Thymus (tissue), 11 donors: Measurements from ENCODE around the gene CORO1C. TPM values are rescaled to one million over a fixed set of nuclear protein-coding genes. Genes with fewer than 3 reads are reported as not detected.
A peak's percentile ranks its signal among the peaks of the same experiment; 100 is the strongest.
"Not testable (repeated sequence)": the region's sequence is repeated elsewhere in the genome, so short reads cannot be mapped to it uniquely, and the experiment has no call there.

ENCODE experiments used
- DNase-seq, 9 donors: peaks; one replicate each; pipeline ENCODE4 v3.0.0-alpha.2; 2013; ENCODE audit warnings: low spot score in 9 of 9, low read depth in 6 of 9, missing footprints in 1 of 9
- H3K27ac ChIP-seq, 2 donors: one replicate each; pipeline ENCODE4 v1.5.1; 2013; ENCODE audit warnings: control low read depth in 1 of 2, low read depth in 1 of 2, low read length in 1 of 2, mild to moderate bottlenecking in 1 of 2, moderate library complexity in 1 of 2
- H3K27me3 ChIP-seq, 2 donors: one replicate each; pipeline ENCODE4 v1.5.1; 2013; ENCODE audit warnings: low read length in 1 of 2; ENCODE audit not compliant: control insufficient read depth in 2 of 2, insufficient read depth in 1 of 2
- H3K36me3 ChIP-seq, 2 donors: one replicate each; pipeline ENCODE4 v1.5.1; 2013; ENCODE audit warnings: low read length in 1 of 2, mild to moderate bottlenecking in 1 of 2, moderate library complexity in 1 of 2; ENCODE audit not compliant: control insufficient read depth in 2 of 2, insufficient read depth in 2 of 2
- H3K4me1 ChIP-seq, 2 donors: one replicate each; pipeline ENCODE4 v1.5.1; 2013; ENCODE audit warnings: low read length in 2 of 2; ENCODE audit not compliant: control insufficient read depth in 2 of 2, insufficient read depth in 2 of 2
- H3K4me3 ChIP-seq, 2 donors: one replicate each; pipeline ENCODE4 v1.5.1; 2013; ENCODE audit warnings: low read length in 2 of 2, control low read depth in 1 of 2, mild to moderate bottlenecking in 1 of 2
- H3K9me3 ChIP-seq, 2 donors: one replicate each; pipeline ENCODE4 v1.5.1; 2013; ENCODE audit warnings: low read length in 1 of 2, mild to moderate bottlenecking in 1 of 2; ENCODE audit not compliant: control insufficient read depth in 2 of 2, insufficient read depth in 1 of 2
- WGBS: extraction: QIAGEN DNeasy Blood & Tissue Kit; methylation state at CpG from one replicate; pipeline ENCODE4 v1.1.7; 2013; 5-methylcytosine and 5-hydroxymethylcytosine counted together
- polyA plus RNA-seq: library from polyadenylated mRNA; stranded (reverse); fragments of 200-250 nt; gene quantifications from one replicate; pipeline ENCODE4 v1.2.3, GENCODE V29; 2013
- total RNA-seq: library from RNA; stranded (reverse); fragments of 120-200 nt; gene quantifications from one replicate; pipeline ENCODE4 v1.2.4, GENCODE V29; 2013
- donor health status: healthy.

The CORO1C gene
- total and polyA plus RNA-seq, 2 donors: 24.6 to 35.4 TPM

DNA sequence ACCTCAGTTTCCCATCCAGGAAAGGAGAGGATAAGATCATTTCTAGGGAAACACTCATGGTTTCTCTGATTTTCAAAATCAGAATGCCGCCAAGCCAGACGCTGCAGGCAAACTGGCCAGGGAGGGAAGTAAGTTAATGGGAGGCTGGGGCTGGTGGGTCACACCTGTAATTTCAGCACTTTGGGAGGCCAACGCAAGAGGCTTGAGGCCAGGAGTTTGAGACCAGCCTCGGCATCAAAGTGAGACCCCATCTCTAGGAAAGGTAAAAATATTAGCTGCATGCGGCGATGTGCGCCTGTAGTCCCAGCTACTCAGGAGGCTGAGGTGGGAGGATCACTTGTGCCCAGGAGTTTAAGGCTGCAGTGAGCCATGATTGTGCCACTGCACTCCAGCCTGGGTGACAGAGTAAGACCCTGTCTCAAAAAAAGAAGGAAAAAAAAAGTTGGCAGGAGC lies 98.2 kb downstream of the CORO1C start:
- no peak for DNase-seq
- WGBS: 77% methylated on average over 7 of the region's 7 CpGs
- Histone ChIP-seq H3K27me3 (no peaks in the 10 kb centered on the region), H3K4me3 (peak overlapping the region; percentile 44 to 49), H3K27ac (peak overlapping the region; percentile 79 to 84), H3K9me3 (peaks cover 0 to 6% of the 10 kb centered on the region in 2 donors), H3K4me1 (peaks cover 76 to 100% of the 10 kb centered on the region in 2 donors), H3K36me3 (peaks cover 0 to 6% of the 10 kb centered on the region in 2 donors)

GRCh38 chr12:108631261-108631660 lies 100.1 kb downstream of the CORO1C start:
- H3K27me3 ChIP-seq, DNase-seq, H3K27ac ChIP-seq, H3K36me3 ChIP-seq, H3K9me3 ChIP-seq: not testable (repeated sequence)
- Histone ChIP-seq H3K4me3 (peak overlapping the region; percentile 44 to 49), H3K4me1 (peaks cover 67 to 96% of the 10 kb centered on the region in 2 donors)
- 96% methylated on average over 4 of the region's 4 CpGs for WGBS

DNA sequence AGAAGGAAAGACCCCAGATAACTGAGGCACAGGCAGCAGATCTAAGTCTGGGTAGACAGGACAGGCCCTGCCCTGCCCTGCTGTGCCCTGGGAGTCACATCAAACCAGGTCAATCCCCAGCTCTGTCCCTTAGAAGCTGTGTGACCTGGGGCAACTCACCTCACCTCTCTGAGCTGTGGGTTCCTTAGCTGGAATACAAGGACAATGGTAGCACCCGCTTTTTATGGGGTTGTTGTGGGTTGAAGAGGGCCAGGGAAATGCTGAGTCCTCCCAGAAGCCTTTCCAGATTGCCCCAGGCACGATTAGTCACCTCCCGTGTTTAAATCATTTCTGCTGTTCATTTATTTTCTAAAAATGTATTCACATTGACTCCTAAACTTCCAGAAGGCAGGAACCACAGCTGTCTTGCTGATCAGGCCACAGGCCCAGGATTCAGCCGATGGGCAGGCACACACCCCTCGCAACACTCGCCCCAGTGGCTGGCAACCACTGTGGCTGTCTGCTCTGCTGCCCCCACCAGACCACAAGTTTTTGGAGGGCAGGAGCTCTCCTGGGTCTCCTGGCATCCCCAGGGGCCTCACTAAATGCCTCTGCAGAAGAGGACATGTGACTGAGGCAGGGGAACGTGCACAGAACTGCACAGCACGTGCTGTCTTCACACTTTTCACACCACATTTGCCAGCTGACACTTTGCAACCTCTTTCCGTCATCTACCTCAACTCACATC lies 100.7 kb downstream of the CORO1C start:
- Histone ChIP-seq H3K4me1 (peaks cover 61 to 90% of the 10 kb centered on the region in 2 donors), H3K4me3 (no peak overlapping the region), H3K27me3 (no peaks in the 10 kb centered on the region), H3K36me3 (peaks cover 6 to 8% of the 10 kb centered on the region in 2 donors), H3K9me3 (peaks cover 0 to 6% of the 10 kb centered on the region in 2 donors), H3K27ac (peak overlapping the region; percentile 53 to 83)
- no peak for DNase-seq
- WGBS: 65% methylated on average over 9 of the region's 9 CpGs

GRCh38 chr12:108629824-108630476 lies 101.4 kb downstream of the CORO1C start:
- Histone ChIP-seq H3K27me3 (no peaks in the 10 kb centered on the region), H3K27ac (peak overlapping the region; percentile 59 to 83), H3K9me3 (peaks cover 0 to 6% of the 10 kb centered on the region in 2 donors), H3K36me3 (peaks cover 6 to 8% of the 10 kb centered on the region in 2 donors), H3K4me3 (no peak overlapping the region), H3K4me1 (peaks cover 57 to 83% of the 10 kb centered on the region in 2 donors)
- 85% methylated on average over 17 of the region's 17 CpGs for WGBS
- DNase-seq: peak in 1 of 9 donors; percentile 48

DNA sequence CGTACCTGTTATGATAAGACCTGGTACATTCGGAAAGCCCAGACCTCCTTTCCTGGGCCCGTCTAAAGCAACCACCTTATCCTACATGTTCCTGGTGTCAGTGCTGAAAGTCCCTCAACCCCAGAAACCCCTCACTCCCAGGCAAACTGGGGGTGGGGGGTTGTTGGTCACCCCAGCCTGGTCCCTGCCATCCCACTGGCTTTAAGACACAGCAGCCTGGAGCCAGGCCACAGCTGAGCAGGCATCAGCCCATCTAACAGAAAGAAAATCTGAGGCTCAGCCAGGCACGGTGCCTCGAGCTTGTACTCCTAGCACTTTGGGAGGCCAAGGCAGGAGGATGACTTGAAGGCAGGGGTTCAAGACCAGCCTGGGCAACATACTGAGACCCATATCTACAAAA lies 102.2 kb downstream of the CORO1C start:
- H3K27me3 ChIP-seq: no peaks in the 10 kb centered on the region
- H3K9me3 ChIP-seq: peaks cover 0 to 6% of the 10 kb centered on the region in 2 donors
- no peak overlapping the region for H3K4me3 ChIP-seq
- DNase-seq: no peak
- WGBS: 81% methylated on average over 5 of the region's 5 CpGs
- H3K36me3 ChIP-seq: peaks cover 7 to 9% of the 10 kb centered on the region in 2 donors
- H3K4me1 ChIP-seq: peaks cover 50 to 75% of the 10 kb centered on the region in 2 donors
- peak overlapping the region; percentile 83 to 88 for H3K27ac ChIP-seq

DNA sequence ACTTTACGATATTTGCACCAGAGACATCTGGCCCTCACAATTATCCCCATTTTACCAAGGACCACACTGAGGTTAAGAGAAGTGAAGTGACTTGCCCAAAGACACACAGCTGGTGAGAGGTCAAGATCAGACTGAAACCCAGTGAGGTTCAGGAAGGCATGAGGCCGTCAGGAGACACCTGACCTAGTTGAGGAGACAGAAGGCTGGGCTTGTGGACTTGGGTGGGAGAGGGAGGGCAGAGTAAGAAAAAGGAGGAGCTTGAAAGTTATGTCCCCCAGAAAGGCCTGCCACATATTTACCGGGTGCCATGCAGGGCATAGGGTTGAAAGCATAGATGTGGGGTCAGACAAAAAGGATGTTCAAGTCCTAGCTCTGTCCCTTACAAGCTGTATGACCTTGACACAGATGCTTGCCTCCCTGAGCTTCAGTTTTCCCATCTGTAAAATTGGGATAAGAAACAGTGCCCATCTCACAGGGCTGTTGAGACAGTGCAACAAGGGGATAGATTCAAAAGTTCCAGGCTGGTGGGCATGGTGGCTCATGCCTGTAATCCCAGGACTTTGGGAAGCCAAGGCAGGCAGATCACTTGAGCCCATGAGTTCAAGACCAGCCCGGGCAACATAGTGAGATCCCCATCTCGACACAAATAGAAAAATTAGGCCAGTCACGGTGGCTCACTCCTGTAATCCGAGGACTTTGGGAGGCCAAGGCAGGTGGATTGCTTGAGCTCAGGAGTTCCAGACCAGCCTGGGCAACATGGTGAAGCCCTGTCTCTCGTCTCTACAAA lies 104.0 kb downstream of the CORO1C start:
- H3K4me1 ChIP-seq: peaks cover 40 to 57% of the 10 kb centered on the region in 2 donors
- DNase-seq: no peak
- 94% methylated on average over 8 of the region's 8 CpGs for WGBS
- no peaks in the 10 kb centered on the region for H3K27me3 ChIP-seq
- H3K27ac ChIP-seq: no peak overlapping the region
- no peak overlapping the region for H3K4me3 ChIP-seq
- H3K9me3 ChIP-seq: peaks cover 0 to 12% of the 10 kb centered on the region in 2 donors
- peaks cover 25 to 27% of the 10 kb centered on the region in 2 donors for H3K36me3 ChIP-seq

DNA sequence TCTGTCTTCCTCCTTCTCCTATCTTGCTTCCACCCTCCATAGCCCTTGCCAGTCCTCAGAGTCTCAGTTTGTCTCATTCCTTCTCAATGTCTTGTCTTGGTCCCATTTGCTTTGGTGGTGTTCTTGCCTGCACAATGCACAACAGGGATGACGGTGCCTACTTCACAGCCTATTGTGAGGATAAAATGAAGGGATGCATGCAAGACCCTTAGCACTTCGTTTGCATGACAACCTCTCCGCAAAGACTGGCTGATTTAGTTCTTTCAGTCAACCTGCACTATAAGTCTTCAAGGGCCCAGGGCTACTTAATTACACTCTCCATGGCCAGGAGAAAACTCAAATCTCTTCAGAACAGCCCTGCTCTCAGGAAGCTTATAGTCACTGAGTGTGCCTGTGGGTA lies 106.1 kb downstream of the CORO1C start:
- 95% methylated on average over 3 of the region's 3 CpGs for WGBS
- Histone ChIP-seq H3K27me3 (no peaks in the 10 kb centered on the region), H3K27ac (no peak overlapping the region), H3K36me3 (peaks cover 29 to 39% of the 10 kb centered on the region in 2 donors), H3K4me3 (no peak overlapping the region), H3K9me3 (peaks cover 0 to 10% of the 10 kb centered on the region in 2 donors), H3K4me1 (peaks cover 24 to 36% of the 10 kb centered on the region in 2 donors)
- no peak for DNase-seq

DNA sequence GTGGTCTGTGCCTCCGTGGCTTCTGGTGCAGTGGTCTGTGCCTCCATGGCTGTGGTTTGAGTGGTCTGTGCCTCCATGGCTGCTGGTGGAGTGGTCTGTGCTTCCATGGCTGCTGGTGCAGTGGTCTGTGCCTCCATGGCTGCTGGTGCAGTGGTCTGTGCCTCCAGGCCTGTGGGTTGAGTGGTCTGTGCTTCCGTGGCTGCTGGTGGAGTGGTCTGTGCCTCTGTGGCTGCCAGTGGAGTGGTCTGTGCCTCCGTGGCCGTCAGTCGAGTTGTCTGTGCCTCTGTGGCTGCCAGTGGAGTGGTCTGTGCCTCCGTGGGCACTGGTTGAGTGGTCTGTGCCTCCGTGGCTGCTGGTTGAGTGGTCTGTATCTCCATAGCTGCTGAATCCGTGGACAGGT lies 107.7 kb downstream of the CORO1C start:
- Histone ChIP-seq H3K4me1 (peaks cover 12 to 22% of the 10 kb centered on the region in 2 donors), H3K36me3 (peaks cover 26 to 42% of the 10 kb centered on the region in 2 donors), H3K4me3 (no peak overlapping the region), H3K27ac (no peak overlapping the region), H3K27me3 (no peaks in the 10 kb centered on the region), H3K9me3 (peaks cover 0 to 10% of the 10 kb centered on the region in 2 donors)
- 98% methylated on average over 8 of the region's 8 CpGs for WGBS
- no peak for DNase-seq
